Keratinocyte (primary cell): ENCODE measurements around the gene CMPK2. TPM values are rescaled to one million over a fixed set of nuclear protein-coding genes. Genes with fewer than 3 reads are reported as not detected.

Experiments
- DNase-seq: peaks from one replicate; pipeline ENCODE4 v3.0.0-alpha.2; 2011; ENCODE audit warnings: low read depth, missing footprints, low spot score
- FAIRE-seq: peaks from 2 replicates; lab custom pipeline; 2011; peaks lifted over from hg19 to GRCh38; lab: Jason Lieb, UNC
- H2AFZ ChIP-seq: 2 replicates; pipeline ENCODE4 v1.6.0; 2012; ENCODE audit warnings: low read length, control low read depth, inconsistent platforms; ENCODE audit not compliant: control insufficient read depth
- H3K27ac ChIP-seq: 2 replicates; pipeline ENCODE4 v1.5.1; 2011; ENCODE audit warnings: low read length; ENCODE audit not compliant: control insufficient read depth, insufficient read depth
- H3K27me3 ChIP-seq: 3 replicates; pipeline ENCODE4 v1.6.0; 2011; ENCODE audit warnings: low read length; ENCODE audit not compliant: control insufficient read depth, insufficient read depth; ENCODE audit errors: extremely low read depth
- H3K36me3 ChIP-seq, 2 experiments: 2 replicates in 1 of 2; 3 replicates in 1 of 2; pipeline ENCODE4 v1.5.1; 2011; ENCODE audit warnings: low read length in 2 of 2, mild to moderate bottlenecking in 1 of 2; ENCODE audit not compliant: control insufficient read depth in 2 of 2, insufficient read depth in 2 of 2; ENCODE audit errors: extremely low read depth in 1 of 2
- H3K4me1 ChIP-seq: 3 replicates; pipeline ENCODE4 v1.5.1; 2011; ENCODE audit warnings: low read length; ENCODE audit not compliant: control insufficient read depth, insufficient read depth; ENCODE audit errors: extremely low read depth
- H3K4me2 ChIP-seq: 3 replicates; pipeline ENCODE4 v1.6.0; 2011; ENCODE audit warnings: low read depth, low read length; ENCODE audit not compliant: control insufficient read depth, insufficient read depth; ENCODE audit errors: extremely low read depth
- H3K4me3 ChIP-seq, 3 experiments: fragments of 200-600 bp in 1 of 3; sonication (generic) in 1 of 3; 2 replicates in 2 of 3; 3 replicates in 1 of 3; pipeline ENCODE4 v1.5.1; 2011 to 2016; ENCODE audit warnings: low read length in 3 of 3, mild to moderate bottlenecking in 3 of 3, control low read depth in 2 of 3, inconsistent platforms in 1 of 3, low read depth in 1 of 3, mixed read lengths in 1 of 3, mixed run types in 1 of 3, moderate library complexity in 1 of 3; ENCODE audit not compliant: control insufficient read depth in 2 of 3, insufficient read depth in 2 of 3; ENCODE audit errors: extremely low read depth in 1 of 3
- H3K79me2 ChIP-seq: 2 replicates; pipeline ENCODE4 v1.6.0; 2012; ENCODE audit warnings: low read length; ENCODE audit not compliant: control insufficient read depth, insufficient read depth
- H3K9ac ChIP-seq: 3 replicates; pipeline ENCODE4 v1.6.0; 2011; ENCODE audit warnings: low read length; ENCODE audit not compliant: control insufficient read depth, insufficient read depth; ENCODE audit errors: extremely low read depth
- H3K9me1 ChIP-seq: 3 replicates; pipeline ENCODE4 v1.6.0; 2011; ENCODE audit warnings: low read length; ENCODE audit not compliant: control insufficient read depth, insufficient read depth; ENCODE audit errors: extremely low read depth
- H3K9me3 ChIP-seq: 2 replicates; pipeline ENCODE4 v1.5.1; 2012; ENCODE audit warnings: low read depth, low read length; ENCODE audit not compliant: control insufficient read depth
- H4K20me1 ChIP-seq: 3 replicates; pipeline ENCODE4 v1.6.0; 2011; ENCODE audit warnings: low read length; ENCODE audit not compliant: control insufficient read depth, insufficient read depth; ENCODE audit errors: extremely low read depth
- CTCF ChIP-seq, 3 experiments: IDR thresholded peaks in 1 of 3; conservative IDR thresholded peaks in 1 of 3; optimal IDR thresholded peaks in 1 of 3; 2 replicates in 2 of 3; 3 replicates in 1 of 3; pipeline versions ENCODE3 to v1.5.1; 2011; ENCODE audit warnings: low read length in 3 of 3, mild to moderate bottlenecking in 3 of 3, moderate library complexity in 2 of 3, control low read depth in 1 of 3, inconsistent platforms in 1 of 3; ENCODE audit not compliant: insufficient read depth in 2 of 3; ENCODE audit errors: extremely low read depth in 1 of 3
- EZH2 ChIP-seq: IDR thresholded peaks from one replicate; pipeline ENCODE4 v1.6.1; 2012; ENCODE audit warnings: inconsistent platforms, mild to moderate bottlenecking, low read length, moderate library complexity
- dilution Hi-C: fragments of 300-500 bp; cut with MboI; formaldehyde crosslinking; loops from one replicate; pipeline ENCODE4 v1.7.0; 2020; ENCODE audit warnings: low sequenced_read_pairs; ENCODE audit not compliant: extremely low pct_ligation_motif_present
- polyA plus RNA-seq, 5 experiments: library from polyadenylated mRNA; depleted of rRNA in 3 of 5; stranded (reverse) in 3 of 5; stranded (forward) in 1 of 5; unstranded in 1 of 5; fragments of >200 nt; gene quantifications; 1 replicate in 1 of 5; 2 replicates in 3 of 5; 3 replicates in 1 of 5; pipeline versions ENCODE4 v1.2.1 to v1.2.3, GENCODE V29; 2011 to 2012; ENCODE audit warnings: missing spikeins in 2 of 5, low read depth in 1 of 5, low replicate concordance in 1 of 5

The CMPK2 gene
- polyA plus RNA-seq, 1 donor (not counting 4 experiments of a cell fraction or from before 2014, with no cell fraction given): 1.5 TPM

DNA sequence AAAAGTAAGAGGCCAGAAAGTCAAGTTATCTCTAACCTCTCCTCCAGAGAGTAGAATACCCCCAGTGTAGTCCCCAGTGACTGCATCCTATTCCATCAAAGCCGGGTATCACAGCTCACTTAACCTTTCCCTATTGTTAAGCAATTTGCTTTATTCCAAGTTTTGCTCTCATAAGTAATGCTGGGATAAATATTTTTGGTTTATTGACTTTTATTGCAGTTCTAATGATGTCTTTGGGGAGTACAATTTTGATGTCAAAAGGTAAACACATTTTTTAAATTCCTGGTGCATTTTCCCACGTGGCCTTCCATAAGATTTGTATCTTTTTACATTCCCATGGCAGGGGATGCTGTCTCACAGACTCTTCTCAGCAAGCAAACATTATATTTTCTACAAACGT is 43.3 kb downstream of the CMPK2 start:
- H3K36me3 ChIP-seq: no peaks in the 10 kb centered on the region
- no peak for TF ChIP-seq CTCF (optimal IDR thresholded peaks at IDR 0.05 in 1 of 3, IDR thresholded peaks at IDR 0.05 in 1 of 3, conservative IDR thresholded peaks at IDR 0.05 in 1 of 3; ENCODE audit: extremely low read depth in 1 of 3, insufficient read depth in 2 of 3, low read length in 3 of 3)
- TF ChIP-seq EZH2: no peak
- FAIRE-seq (no peak), DNase-seq (no peak)
- no peak overlapping the region for H3K27ac ChIP-seq
- H2AFZ ChIP-seq: no peak overlapping the region
- dilution Hi-C loops: no loop called here
- H3K79me2 ChIP-seq: no peaks in the 10 kb centered on the region
- H3K4me3 ChIP-seq: no peak overlapping the region
- no peak overlapping the region for H3K9ac ChIP-seq
- H3K9me3 ChIP-seq: no peaks in the 10 kb centered on the region
- no peaks in the 10 kb centered on the region for H4K20me1 ChIP-seq
- H3K4me2 ChIP-seq: no peak overlapping the region
- H3K4me1 ChIP-seq: no peaks in the 10 kb centered on the region
- H3K9me1 ChIP-seq: no peaks in the 10 kb centered on the region
- no peaks in the 10 kb centered on the region for H3K27me3 ChIP-seq

GRCh38 chr2:6820903-6821584 is 44.7 kb downstream of the CMPK2 start:
- Histone ChIP-seq H2AFZ (no peak overlapping the region), H3K4me3 (no peak overlapping the region), H4K20me1 (no peaks in the 10 kb centered on the region), H3K9ac (no peak overlapping the region), H3K27me3 (no peaks in the 10 kb centered on the region), H3K36me3 (no peaks in the 10 kb centered on the region), H3K9me1 (no peaks in the 10 kb centered on the region), H3K9me3 (no peaks in the 10 kb centered on the region), H3K4me2 (no peak overlapping the region), H3K27ac (no peak overlapping the region), H3K79me2 (no peaks in the 10 kb centered on the region), H3K4me1 (no peaks in the 10 kb centered on the region)
- DNase-seq: no peak
- no peak for FAIRE-seq
- TF ChIP-seq EZH2 (no peak), CTCF (optimal IDR thresholded peaks at IDR 0.05 in 1 of 3, IDR thresholded peaks at IDR 0.05 in 1 of 3, conservative IDR thresholded peaks at IDR 0.05 in 1 of 3; ENCODE audit: extremely low read depth in 1 of 3, insufficient read depth in 2 of 3, low read length in 3 of 3) (no peak)
- dilution Hi-C loops: no loop called here
